Osteocyte (in vitro differentiated cells): ENCODE results near the gene NFIA. TPM values are rescaled to one million over a fixed set of nuclear protein-coding genes. Genes with fewer than 3 reads are reported as not detected.

ENCODE experiments used
- DNase-seq: peaks from one replicate; pipeline ENCODE4 v3.0.0; 2021; ENCODE audit warnings: mixed read lengths; ENCODE audit not compliant: unreplicated experiment; ENCODE audit errors: extremely low spot score
- H3K27ac Mint-ChIP-seq: one replicate; pipeline ENCODE4 v1.8.0; 2021; ENCODE audit warnings: mild to moderate bottlenecking, mixed read lengths; ENCODE audit not compliant: unreplicated experiment
- H3K27me3 Mint-ChIP-seq: one replicate; pipeline ENCODE4 v1.8.0; 2021; ENCODE audit warnings: mixed read lengths; ENCODE audit not compliant: unreplicated experiment
- H3K36me3 Mint-ChIP-seq: one replicate; pipeline ENCODE4 v1.8.0; 2021; ENCODE audit warnings: mixed read lengths; ENCODE audit not compliant: unreplicated experiment
- H3K4me1 Mint-ChIP-seq: one replicate; pipeline ENCODE4 v1.8.0; 2021; ENCODE audit warnings: mixed read lengths; ENCODE audit not compliant: unreplicated experiment
- H3K4me3 Mint-ChIP-seq: one replicate; pipeline ENCODE4 v1.8.0; 2021; ENCODE audit warnings: mild to moderate bottlenecking, moderate library complexity, mixed read lengths; ENCODE audit not compliant: unreplicated experiment
- H3K9me3 Mint-ChIP-seq: one replicate; pipeline ENCODE4 v1.8.0; 2021; ENCODE audit warnings: mixed read lengths; ENCODE audit not compliant: unreplicated experiment
- CTCF ChIP-seq: fragments of 200-600 bp; sonication (generic); IDR thresholded peaks from 2 replicates; pipeline ENCODE4 v1.5.0; 2021; ENCODE audit warnings: antibody characterized with exemption, mild to moderate bottlenecking, moderate library complexity
- total RNA-seq: library from RNA; stranded (reverse); gene quantifications from 2 replicates; pipeline ENCODE4 v1.2.1, GENCODE V29; 2021

The NFIA gene
- total RNA-seq, 1 donor from 2014 or later, result 46.7 TPM

- no peak for TF ChIP-seq CTCF
- no peak overlapping the region for H3K4me3 Mint-ChIP-seq
Measured at GRCh38 chr1:61104220-61104671, 21.9 kb downstream of the NFIA start.

GRCh38 chr1:61107638-61108037 is 25.3 kb downstream of the NFIA start:
- H3K27me3 Mint-ChIP-seq, result no peaks in the 10 kb centered on the region
- H3K27ac Mint-ChIP-seq, result no peak overlapping the region
- peaks cover 7% of the 10 kb centered on the region for H3K36me3 Mint-ChIP-seq
- H3K9me3 Mint-ChIP-seq, result no peaks in the 10 kb centered on the region
- no peak overlapping the region for H3K4me3 Mint-ChIP-seq
- peaks cover 16% of the 10 kb centered on the region for H3K4me1 Mint-ChIP-seq
- TF ChIP-seq CTCF, result no peak
- DNase-seq, result no peak

More at GRCh38 chr1:61104220-61104671, 21.9 kb downstream of the NFIA start:
- Mint-ChIP-seq H3K27me3 (no peaks in the 10 kb centered on the region), H3K9me3 (no peaks in the 10 kb centered on the region), H3K4me1 (peaks cover 15% of the 10 kb centered on the region), H3K36me3 (peaks cover 9% of the 10 kb centered on the region), H3K27ac (no peak overlapping the region)
- no peak for DNase-seq

GRCh38 chr1:61109158-61109557 is 26.8 kb downstream of the NFIA start:
- Mint-ChIP-seq H3K4me3 (no peak overlapping the region), H3K9me3 (no peaks in the 10 kb centered on the region), H3K36me3 (peaks cover 13% of the 10 kb centered on the region), H3K27ac (no peak overlapping the region), H3K4me1 (peaks cover 14% of the 10 kb centered on the region), H3K27me3 (no peaks in the 10 kb centered on the region)
- DNase-seq, result no peak
- no peak for TF ChIP-seq CTCF

- no peaks in the 10 kb centered on the region for H3K27me3 Mint-ChIP-seq
- peaks cover 13% of the 10 kb centered on the region for H3K36me3 Mint-ChIP-seq
- peaks cover 10% of the 10 kb centered on the region for H3K4me1 Mint-ChIP-seq
- no peak overlapping the region for H3K4me3 Mint-ChIP-seq
- no peak overlapping the region for H3K27ac Mint-ChIP-seq
- no peak for TF ChIP-seq CTCF
- H3K9me3 Mint-ChIP-seq, result no peaks in the 10 kb centered on the region
- DNase-seq, result no peak
Measured at GRCh38 chr1:61109910-61110309, 27.5 kb downstream of the NFIA start.

GRCh38 chr1:61110554-61110953 is 28.2 kb downstream of the NFIA start:
- Mint-ChIP-seq H3K36me3 (peaks cover 13% of the 10 kb centered on the region), H3K4me1 (peaks cover 8% of the 10 kb centered on the region), H3K27me3 (no peaks in the 10 kb centered on the region), H3K27ac (no peak overlapping the region), H3K9me3 (no peaks in the 10 kb centered on the region), H3K4me3 (no peak overlapping the region)
- no peak for TF ChIP-seq CTCF
- no peak for DNase-seq
